Fibroblast of skin of left quadriceps (primary cell): Measurements from ENCODE around the gene RRM2.
"Not testable (repeated sequence)": the region's sequence is repeated elsewhere in the genome, so short reads cannot be mapped to it uniquely, and the experiment has no call there.

Source experiments
- DNase-seq, 2 experiments: peaks; one replicate each; pipeline ENCODE4 v3.0.0-alpha.2; 2013; ENCODE audit warnings: low read depth in 2 of 2

RRM2 gene

DNA sequence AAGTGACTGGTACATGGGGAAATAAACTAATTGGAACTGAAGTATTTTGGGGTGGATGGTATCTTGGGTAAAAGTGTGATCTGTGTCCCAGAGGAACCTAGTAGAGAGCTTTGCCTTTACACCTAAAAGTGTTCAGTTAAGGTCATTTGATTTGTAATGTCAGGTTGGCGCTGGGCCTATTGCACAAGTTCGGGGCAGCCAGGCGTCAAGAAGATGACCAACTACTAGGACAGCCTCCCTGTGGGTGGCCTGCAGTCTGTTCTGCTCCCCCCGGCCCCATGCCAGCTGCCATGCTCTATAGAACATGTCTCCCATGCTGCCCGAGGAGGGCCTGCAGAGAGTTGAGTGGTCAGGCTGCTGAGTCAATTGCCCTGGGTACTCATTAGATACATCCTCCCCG lies 10.1 kb downstream of the RRM2 start:
- DNase-seq, result no peak

- no peak for DNase-seq
Observed at GRCh38 chr2:10132996-10133647, 10.6 kb downstream of the RRM2 start.

- no peak for DNase-seq
Observed at GRCh38 chr2:10135296-10136089, 13.0 kb downstream of the RRM2 start.

GRCh38 chr2:10136101-10136934 lies 13.8 kb downstream of the RRM2 start:
- DNase-seq, result no peak

DNA sequence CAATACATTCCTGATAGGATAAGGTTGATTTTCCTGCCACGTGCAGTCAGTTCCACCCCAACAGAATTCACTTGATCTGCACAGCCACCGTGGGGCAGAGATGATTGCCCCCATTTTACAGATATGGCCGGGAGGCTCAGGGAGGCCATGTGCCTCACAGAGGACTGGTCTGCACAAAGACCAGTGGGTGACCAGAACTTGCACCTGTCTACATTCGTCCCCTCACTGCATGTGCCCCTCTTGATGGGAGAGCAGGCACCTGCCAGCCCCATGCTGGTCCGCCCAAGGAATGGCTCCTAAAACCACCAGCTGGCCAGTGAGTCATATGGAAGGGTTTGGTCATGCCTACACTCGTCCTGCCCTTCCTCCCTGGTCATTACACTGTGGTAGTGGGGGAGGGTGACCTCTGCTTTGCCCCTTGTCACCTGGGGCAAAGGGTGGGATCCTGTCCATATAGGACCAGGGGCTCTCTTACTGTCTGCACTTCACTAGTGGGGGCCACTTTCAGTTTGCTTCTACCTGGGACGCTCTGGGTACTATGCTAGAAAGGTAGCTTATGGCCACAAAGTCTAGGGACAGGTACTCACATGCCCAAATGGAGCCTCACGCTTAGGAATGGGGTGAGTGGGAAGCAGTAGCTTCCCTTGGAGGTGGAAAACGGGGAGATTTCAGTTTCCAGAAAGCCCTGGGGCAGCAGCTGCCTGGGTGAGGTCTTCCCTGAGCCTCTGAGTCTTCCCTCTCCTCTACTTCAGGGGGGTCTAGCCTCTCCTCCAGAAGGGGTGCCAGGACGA lies 14.7 kb downstream of the RRM2 start:
- DNase-seq, result no peak

- no peak for DNase-seq
Observed at GRCh38 chr2:10139536-10139935, 17.0 kb downstream of the RRM2 start.

- no peak for DNase-seq
Observed at GRCh38 chr2:10140841-10141610, 18.5 kb downstream of the RRM2 start.

DNA sequence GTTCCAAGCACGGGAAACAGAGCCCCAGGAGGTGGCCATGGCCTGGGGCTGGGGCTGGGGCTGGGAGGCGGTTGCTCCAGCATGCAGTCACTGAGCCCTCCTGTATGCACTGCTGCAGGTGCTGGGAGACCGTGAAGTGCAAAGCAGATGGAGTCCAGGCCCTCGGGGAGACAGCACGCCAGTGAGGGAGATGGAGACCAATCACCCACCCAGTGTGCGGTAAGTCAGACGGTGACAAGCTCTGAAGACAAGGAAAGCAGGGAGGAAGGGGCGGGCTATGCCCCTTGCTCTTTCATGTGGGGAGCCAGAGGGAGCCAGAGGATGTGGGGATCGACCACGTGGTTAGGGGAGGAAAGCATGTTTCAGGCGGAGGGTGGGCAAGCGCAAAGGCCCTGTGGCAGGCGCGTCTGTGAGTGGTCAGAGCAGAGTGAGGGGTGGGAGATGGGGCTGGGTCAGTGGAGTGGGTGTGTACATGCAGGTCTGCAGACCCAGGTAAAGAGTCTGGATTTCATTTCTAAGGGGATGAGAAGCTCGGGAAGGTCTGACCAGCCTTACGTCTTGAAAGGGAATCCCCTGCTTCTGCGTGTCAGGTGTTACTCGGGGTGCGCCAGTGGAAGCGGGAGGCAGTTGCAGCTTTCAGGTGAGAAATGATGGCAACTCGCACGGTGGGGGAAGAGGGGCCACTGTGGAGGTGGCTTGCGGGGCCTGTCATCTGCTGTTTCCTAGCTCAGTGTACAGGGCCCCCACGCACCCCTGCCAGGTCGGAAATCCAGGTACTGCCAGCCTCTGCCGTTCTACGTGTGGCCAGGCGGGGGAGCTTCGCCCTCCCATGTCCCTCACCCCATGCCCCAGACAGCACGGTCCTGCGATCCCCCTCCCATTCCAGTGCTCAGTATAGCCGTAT lies 19.4 kb downstream of the RRM2 start:
- no peak for DNase-seq

- no peak for DNase-seq
Observed at GRCh38 chr2:10142640-10142965, 20.1 kb downstream of the RRM2 start.

- no peak for DNase-seq
Observed at GRCh38 chr2:10144771-10145518, 22.4 kb downstream of the RRM2 start.

DNA sequence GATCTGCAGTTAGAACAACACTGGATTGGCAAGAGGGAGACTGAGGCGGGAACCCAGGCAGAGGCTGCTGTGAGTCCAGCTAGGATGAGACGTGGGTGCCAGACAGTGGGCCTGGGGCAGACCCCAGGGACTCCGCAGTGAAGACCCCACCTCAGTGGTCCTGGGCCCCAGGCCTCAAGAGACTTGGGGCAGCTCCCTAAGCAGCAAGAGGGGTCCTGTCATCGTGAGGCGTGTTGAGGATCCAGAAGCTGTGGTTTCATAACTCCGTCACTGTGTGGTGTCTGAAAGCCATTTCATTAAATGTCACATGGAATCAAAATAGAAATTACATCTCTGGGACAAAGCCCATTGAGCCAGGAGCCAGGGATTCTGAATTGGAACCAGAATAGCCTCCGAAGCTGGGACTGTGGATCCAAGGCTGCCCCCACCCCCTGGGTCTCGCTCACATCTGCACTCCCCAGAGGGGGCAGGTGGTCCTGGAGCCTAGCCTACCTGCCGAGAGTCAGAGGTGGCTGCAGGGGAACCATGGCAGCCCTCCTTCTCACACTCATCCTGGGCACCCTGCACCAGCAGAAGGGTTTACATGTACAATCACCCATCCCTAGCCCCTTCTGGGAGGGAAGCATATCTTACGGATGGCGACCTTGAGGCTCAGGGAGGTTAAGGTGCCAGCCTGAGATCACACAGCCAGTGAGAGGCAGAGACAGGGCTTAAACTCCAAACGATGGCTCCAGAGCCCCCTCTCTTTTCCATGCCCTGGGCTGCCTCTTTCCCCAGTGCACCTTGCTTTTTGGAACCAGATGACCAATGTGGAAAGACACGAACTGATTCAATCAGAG lies 23.2 kb downstream of the RRM2 start:
- no peak for DNase-seq

GRCh38 chr2:10146366-10147005 lies 23.9 kb downstream of the RRM2 start:
- DNase-seq, result no peak

GRCh38 chr2:10147050-10147660 lies 24.6 kb downstream of the RRM2 start:
- not testable (repeated sequence) for DNase-seq

DNA sequence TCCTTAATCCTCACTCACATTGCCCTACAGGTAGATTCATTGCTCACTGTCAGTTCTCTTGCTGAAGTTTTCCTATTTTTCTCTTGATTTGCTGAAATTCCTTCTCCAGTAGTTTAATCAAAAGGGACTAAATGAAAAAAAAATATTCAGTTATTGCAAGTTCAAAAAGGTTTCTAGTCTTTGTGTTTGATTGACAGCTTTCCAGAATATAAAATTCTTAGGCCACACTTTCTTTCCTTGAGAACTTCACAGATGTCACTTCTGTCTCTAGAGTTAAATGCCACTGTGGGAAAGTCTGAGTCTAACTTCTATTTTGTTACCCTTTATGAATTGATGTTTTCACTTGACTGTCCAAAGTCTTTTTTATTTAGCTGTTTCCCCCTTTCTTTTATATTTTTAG lies 25.7 kb downstream of the RRM2 start:
- DNase-seq, result no peak

DNA sequence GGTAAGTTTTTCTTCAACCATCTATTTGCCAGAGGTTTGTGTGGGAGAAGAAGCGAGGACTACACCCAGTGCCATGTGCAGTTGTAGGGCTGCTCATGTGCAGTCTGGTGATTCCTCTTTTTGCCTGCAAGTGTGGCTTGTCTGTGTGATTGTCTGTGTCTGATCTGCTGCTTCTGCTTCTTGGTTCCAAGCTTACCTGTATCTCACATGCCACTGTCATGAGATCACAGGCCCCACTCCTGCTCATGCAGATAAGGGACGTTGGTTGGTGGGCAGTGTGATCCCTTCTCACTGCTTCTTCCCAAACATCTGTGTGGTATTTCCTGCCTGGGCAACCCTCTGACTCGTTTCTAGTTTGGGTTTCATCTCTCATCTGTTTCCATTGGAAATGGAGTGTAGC lies 27.1 kb downstream of the RRM2 start:
- no peak for DNase-seq

- DNase-seq, result no peak
Observed at GRCh38 chr2:10150436-10150835, 27.9 kb downstream of the RRM2 start.

DNA sequence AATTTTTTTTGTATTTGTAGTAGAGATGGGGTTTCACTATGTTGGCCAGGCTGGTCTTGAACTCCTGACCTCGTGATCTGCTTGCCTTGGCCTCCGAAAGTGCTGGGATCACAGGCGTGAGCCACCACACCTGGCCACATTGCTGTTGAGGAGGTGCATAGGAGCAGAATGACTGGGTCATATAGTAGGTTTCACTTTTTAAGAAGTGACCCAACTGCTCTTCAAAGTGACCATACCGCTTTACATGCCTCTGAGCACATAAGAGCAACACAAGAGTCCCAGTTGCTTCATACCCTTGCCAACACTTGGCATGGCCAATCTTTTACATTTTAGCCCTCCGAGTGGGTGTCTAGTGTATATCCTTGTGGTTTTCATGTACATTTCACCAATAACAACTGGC lies 28.9 kb downstream of the RRM2 start:
- no peak for DNase-seq

- DNase-seq, result no peak
Observed at GRCh38 chr2:10157293-10157692, 34.8 kb downstream of the RRM2 start.
